ENCODE data around the gene DNAH17. TPM values are rescaled to one million over a fixed set of nuclear protein-coding genes. Genes with fewer than 3 reads are reported as not detected.

DNAH17 gene, protein sequence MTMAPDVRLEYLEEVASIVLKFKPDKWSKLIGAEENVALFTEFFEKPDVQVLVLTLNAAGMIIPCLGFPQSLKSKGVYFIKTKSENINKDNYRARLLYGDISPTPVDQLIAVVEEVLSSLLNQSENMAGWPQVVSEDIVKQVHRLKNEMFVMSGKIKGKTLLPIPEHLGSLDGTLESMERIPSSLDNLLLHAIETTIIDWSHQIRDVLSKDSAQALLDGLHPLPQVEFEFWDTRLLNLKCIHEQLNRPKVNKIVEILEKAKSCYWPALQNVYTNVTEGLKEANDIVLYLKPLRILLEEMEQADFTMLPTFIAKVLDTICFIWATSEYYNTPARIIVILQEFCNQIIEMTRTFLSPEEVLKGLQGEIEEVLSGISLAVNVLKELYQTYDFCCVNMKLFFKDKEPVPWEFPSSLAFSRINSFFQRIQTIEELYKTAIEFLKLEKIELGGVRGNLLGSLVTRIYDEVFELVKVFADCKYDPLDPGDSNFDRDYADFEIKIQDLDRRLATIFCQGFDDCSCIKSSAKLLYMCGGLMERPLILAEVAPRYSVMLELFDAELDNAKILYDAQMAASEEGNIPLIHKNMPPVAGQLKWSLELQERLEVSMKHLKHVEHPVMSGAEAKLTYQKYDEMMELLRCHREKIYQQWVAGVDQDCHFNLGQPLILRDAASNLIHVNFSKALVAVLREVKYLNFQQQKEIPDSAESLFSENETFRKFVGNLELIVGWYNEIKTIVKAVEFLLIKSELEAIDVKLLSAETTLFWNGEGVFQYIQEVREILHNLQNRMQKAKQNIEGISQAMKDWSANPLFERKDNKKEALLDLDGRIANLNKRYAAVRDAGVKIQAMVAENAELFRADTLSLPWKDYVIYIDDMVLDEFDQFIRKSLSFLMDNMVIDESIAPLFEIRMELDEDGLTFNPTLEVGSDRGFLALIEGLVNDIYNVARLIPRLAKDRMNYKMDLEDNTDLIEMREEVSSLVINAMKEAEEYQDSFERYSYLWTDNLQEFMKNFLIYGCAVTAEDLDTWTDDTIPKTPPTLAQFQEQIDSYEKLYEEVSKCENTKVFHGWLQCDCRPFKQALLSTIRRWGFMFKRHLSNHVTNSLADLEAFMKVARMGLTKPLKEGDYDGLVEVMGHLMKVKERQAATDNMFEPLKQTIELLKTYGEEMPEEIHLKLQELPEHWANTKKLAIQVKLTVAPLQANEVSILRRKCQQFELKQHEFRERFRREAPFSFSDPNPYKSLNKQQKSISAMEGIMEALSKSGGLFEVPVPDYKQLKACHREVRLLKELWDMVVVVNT (N-terminal part only)
- 1.9 TPM for polyA plus RNA-seq (2012; ENCODE audit: missing spikeins)

DNA sequence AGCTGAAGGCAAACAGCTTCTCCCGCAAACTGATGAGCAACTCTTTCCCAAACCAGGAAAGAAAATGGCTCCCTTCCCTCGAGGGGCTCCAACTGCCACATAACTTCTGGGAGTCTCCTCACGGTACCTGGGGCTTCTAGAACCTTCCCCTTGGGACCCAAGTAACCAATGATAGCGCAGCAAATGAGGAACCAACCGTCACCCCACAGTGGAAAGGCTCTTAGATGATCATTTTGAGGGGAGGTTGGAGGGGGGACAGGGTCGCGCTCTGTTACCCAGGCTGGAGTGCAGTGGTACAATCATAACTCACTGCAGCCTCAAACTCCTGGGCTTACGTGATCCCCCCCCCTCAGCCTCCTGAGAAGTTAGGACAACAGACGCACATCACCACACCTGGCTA, at the start of gene DNAH17:
DNAH17 (minus strand) TSS at position 101 of the 400 bp plus-strand sequence. CDS start 2,339 bp downstream, outside the sequence.
- FAIRE-seq (no peak), DNase-seq (ENCODE audit: insufficient read length) (no peak)
- TF ChIP-seq POLR2A (IDR thresholded peaks at IDR 0.05; ENCODE audit: low read depth, low read length) (no peak), POLR2AphosphoS5 (IDR thresholded peaks at IDR 0.05; ENCODE audit: low read depth, low read length) (no peak), TAF1 (IDR thresholded peaks at IDR 0.05; ENCODE audit: borderline replicate concordance, low read depth, low read length) (no peak)

DNA sequence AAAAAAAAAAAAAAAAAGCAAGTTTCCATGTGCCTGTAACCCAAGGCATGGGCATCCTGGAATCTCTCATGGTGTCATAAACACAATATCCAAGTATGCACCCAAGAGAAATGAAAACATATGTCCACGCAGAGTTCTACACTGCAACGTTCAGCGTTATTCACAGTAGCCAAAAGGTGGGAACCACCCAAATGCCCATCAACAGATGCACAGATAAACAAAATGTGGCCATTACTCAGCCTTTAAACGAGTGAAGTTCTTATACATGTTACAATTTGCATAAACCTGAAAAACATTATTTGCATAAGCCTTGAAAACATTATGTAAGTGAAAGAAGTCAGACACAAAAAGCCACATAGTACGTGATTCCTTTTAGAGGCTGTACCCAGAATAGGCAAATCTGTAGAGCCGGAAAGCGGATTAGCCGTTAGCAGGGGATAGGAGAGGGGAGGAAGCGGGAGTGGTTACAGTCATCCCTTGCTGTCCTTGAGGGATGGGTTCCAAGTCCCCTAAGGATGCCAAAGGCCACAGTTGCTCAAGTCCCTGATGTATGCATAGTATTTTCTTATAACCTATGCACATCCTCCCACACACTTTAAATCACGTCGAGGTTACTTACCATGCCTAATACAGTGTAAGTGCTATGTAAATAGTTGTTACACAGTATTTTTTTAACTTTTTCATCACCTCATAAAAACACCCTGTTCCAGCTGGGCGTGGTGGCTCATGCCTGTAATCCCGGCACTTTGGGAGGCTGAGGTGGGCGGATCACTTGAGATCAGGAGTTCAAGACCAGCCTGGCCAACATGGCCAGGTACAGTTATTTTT, 47.3 kb upstream of the DNAH17 start:
- no peak for FAIRE-seq

DNA sequence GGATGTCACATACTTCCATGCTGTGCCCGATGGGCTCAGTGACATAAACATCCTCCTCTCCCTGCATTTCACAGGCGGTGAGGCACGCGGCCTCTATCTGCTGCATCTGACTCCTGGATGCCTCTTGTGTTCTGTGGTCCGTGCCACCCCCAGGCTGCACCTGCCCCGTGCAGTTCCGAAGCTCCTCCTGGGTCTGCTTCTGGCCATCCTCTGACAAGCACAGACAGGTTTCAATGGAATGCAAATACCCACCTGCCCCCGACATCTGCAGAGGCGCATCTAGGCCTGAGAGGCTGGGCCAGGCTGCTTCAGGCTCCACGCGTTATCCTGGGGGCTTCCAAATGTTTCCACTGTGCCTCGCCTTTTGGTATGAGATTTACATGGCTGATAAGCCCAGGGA, 46.3 kb upstream of the DNAH17 start:
- no peak for FAIRE-seq
- TF ChIP-seq POLR2A (IDR thresholded peaks at IDR 0.05; ENCODE audit: low read depth, low read length): no peak
- TF ChIP-seq POLR2AphosphoS5 (IDR thresholded peaks at IDR 0.05; ENCODE audit: low read depth, low read length): no peak
- no peak for TF ChIP-seq TAF1 (IDR thresholded peaks at IDR 0.05; ENCODE audit: borderline replicate concordance, low read depth, low read length)
- DNase-seq (ENCODE audit: insufficient read length): no peak

More for the DNA sequence above, 47.3 kb upstream of the DNAH17 start:
- DNase-seq (ENCODE audit: insufficient read length): no peak
- TF ChIP-seq POLR2AphosphoS5 (IDR thresholded peaks at IDR 0.05; ENCODE audit: low read depth, low read length) (no peak), POLR2A (IDR thresholded peaks at IDR 0.05; ENCODE audit: low read depth, low read length) (no peak), TAF1 (IDR thresholded peaks at IDR 0.05; ENCODE audit: borderline replicate concordance, low read depth, low read length) (no peak)

DNA sequence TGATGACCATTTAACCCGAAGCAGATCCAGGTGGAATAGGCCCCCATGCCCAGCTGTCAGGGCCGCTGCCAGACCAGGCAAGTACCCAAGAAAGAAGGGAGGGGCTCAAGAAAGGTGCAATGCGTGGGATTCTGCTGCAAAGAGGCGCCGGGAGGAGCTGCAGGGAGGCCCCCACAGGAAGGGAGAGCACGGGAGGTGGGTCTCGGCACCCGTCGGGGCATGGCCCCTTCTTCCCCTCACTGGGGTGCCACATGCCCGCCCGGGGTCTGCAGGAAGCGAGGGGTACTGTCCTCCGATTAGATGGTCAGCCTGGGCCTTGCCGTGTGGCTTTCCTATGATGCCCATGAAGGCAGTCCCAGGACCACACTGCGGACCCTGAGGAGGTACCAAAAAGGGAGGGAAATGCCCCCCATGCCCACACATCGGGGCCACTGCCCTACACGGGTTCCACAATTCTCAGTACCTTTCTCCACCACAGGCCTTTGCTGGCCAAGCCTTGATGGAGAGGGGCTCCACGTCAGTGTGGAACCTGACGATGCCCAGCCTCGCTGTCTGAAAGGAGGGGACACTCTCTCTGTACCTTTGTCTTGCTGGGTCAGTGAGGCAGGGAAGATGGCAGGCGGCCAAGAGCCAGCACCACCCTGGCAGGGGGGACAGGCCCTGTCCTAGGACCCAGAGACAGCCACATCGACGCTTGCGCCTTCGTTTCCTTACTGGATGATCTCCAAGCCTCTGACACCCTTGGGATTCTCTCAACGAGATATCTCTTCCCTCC, 45.5 kb upstream of the DNAH17 start:
- DNase-seq (ENCODE audit: insufficient read length) (no peak), FAIRE-seq (no peak)
- TF ChIP-seq POLR2A (IDR thresholded peaks at IDR 0.05; ENCODE audit: low read depth, low read length) (no peak), POLR2AphosphoS5 (IDR thresholded peaks at IDR 0.05; ENCODE audit: low read depth, low read length) (no peak), TAF1 (IDR thresholded peaks at IDR 0.05; ENCODE audit: borderline replicate concordance, low read depth, low read length) (no peak)

DNA sequence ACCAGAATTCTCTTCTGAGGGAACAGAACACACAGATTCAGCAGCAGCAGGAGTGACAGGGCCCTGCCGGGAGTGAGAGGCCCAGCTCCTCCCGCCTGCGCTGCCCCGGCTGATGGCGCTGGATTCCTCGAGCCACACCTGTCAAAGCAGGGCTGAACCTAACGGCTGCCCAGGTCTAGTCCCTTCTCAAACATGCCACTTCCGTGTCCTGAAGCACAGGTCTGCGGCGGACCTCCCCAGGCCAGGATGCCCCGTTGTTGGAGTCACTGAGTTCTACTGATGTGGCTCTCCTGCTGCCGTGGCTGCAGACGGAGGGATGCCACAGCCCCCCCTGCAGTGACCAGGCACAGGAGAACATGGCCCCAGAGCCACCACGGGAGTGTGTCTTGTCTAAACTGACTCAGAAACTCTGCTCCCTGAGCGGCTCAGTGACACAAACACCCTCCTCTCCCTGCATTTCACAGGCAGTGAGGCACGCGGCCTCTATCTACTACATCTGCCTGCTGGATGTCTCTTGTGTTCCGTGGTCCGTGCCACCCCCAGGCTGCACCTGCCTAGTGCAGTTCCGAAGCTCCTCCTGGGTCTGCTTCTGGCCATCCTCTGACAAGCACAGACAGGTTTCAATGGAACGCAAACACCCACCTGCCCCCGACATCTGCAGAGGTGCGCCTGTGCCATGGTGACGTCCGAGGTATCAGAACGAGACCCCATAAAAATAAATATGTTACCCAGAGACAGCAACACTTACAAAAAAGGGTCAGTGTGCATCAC, 44.7 kb upstream of the DNAH17 start:
- FAIRE-seq: no peak

DNA sequence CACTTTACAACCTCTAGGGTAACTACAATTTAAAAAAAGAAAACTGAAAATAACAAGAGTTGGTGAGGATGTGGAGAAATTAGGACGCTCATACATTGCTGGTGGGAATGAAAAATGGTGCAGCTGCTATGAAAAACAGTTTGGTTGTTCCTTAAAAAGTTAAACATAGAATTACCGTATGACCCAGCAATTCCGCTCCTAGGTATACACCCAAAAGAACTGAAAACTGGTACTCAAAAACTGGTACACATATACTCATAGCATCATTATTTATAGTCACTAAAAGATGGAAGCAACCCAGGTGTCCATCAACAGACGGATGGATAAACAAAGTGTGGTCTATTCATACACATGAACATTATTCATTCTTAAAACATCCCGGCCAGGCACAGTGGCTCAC, 42.9 kb upstream of the DNAH17 start:
- TF ChIP-seq POLR2AphosphoS5 (IDR thresholded peaks at IDR 0.05; ENCODE audit: low read depth, low read length) (no peak), TAF1 (IDR thresholded peaks at IDR 0.05; ENCODE audit: borderline replicate concordance, low read depth, low read length) (no peak), POLR2A (IDR thresholded peaks at IDR 0.05; ENCODE audit: low read depth, low read length) (no peak)
- FAIRE-seq (no peak), DNase-seq (ENCODE audit: insufficient read length) (no peak)

More for the DNA sequence above, 44.7 kb upstream of the DNAH17 start:
- no peak for TF ChIP-seq POLR2AphosphoS5 (IDR thresholded peaks at IDR 0.05; ENCODE audit: low read depth, low read length)
- no peak for DNase-seq (ENCODE audit: insufficient read length)

DNA sequence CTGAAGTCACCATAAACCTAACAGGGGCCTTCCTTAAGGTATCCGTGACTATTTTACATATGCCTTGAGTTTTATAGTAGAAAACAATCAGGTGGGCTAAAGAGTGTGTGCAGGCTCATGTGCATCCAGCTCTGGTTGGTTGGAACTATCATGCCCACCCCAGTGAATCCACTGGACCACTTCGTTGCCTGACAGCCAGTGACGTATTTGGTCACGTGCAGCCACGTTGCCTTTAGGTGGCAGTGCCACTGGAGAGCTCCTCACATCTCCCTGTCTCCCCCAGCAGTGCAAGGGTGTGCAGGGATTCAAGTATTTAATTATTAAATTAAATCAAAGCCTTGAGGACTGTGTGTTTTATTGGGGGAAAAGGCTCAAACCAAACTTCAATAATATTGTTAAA, 42.1 kb upstream of the DNAH17 start:
- DNase-seq (ENCODE audit: insufficient read length) (no peak), FAIRE-seq (no peak)
- TF ChIP-seq TAF1 (IDR thresholded peaks at IDR 0.05; ENCODE audit: borderline replicate concordance, low read depth, low read length) (no peak), POLR2AphosphoS5 (IDR thresholded peaks at IDR 0.05; ENCODE audit: low read depth, low read length) (no peak), POLR2A (IDR thresholded peaks at IDR 0.05; ENCODE audit: low read depth, low read length) (no peak)

DNA sequence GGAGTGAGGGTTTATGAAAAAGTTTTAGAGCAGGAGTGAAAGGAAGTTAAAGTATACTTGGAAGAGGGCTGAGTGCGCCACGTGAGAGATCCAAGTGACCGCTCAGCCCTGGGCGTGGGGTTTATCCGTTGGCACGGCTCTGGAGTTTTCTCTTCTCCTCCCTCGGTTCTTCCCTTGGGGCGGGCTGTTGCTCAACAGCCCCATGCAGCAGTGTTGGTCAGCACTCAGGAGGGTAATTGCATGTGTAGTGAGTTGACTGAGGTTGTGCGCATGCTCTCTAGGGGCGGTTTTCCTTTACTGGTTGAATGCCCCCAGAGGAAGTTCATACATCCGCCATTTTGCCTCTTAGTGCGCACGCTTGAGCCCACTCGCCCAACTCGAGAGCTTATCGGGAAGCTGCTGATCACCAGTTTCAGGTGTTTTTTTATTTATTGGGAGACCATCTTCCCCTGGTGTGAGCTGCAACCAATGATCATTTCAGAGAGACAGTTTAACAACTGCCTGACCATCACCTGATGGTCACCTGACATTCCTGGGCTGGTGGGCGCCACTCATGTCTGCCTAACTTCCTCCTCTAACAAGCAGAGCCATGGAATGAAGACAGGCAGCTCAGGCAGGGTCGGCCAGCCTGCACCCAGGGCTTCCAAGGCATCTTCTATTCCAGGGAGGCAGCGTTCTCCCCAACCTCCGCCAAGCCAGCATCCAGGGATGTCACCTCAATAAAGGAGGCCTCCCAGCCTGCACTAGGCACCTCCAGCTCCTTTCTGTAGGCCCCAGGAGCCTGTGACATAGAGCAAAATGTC, 41.3 kb upstream of the DNAH17 start:
- FAIRE-seq (no peak), DNase-seq (ENCODE audit: insufficient read length) (no peak)
- TF ChIP-seq POLR2AphosphoS5 (IDR thresholded peaks at IDR 0.05; ENCODE audit: low read depth, low read length) (no peak), TAF1 (IDR thresholded peaks at IDR 0.05; ENCODE audit: borderline replicate concordance, low read depth, low read length) (no peak), POLR2A (IDR thresholded peaks at IDR 0.05; ENCODE audit: low read depth, low read length) (no peak)

All from GM12892 (cell line).